ENCODE data around the gene PCDHGC4. TPM values are rescaled to one million over a fixed set of nuclear protein-coding genes. Genes with fewer than 3 reads are reported as not detected.

The PCDHGC4 gene
- total RNA-seq, 1 experiment from 2014 or later, result 0.40 TPM

GRCh38 chr5:141508440-141508797 is 23.6 kb downstream of the PCDHGC4 start:
- BruUV-seq (replicated peaks), result no TSS peak
- intact Hi-C loops (cut with micrococcal nuclease), result no loop called here
- TF ChIP-seq, protein P1, sequence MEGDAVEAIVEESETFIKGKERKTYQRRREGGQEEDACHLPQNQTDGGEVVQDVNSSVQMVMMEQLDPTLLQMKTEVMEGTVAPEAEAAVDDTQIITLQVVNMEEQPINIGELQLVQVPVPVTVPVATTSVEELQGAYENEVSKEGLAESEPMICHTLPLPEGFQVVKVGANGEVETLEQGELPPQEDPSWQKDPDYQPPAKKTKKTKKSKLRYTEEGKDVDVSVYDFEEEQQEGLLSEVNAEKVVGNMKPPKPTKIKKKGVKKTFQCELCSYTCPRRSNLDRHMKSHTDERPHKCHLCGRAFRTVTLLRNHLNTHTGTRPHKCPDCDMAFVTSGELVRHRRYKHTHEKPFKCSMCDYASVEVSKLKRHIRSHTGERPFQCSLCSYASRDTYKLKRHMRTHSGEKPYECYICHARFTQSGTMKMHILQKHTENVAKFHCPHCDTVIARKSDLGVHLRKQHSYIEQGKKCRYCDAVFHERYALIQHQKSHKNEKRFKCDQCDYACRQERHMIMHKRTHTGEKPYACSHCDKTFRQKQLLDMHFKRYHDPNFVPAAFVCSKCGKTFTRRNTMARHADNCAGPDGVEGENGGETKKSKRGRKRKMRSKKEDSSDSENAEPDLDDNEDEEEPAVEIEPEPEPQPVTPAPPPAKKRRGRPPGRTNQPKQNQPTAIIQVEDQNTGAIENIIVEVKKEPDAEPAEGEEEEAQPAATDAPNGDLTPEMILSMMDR (IDR thresholded peaks at IDR 0.05; ENCODE audit: unreplicated experiment), result no peak
- H3K27ac Mint-ChIP-seq (ENCODE audit: low read depth, unreplicated experiment), result peak overlapping the region; percentile 88
- H3K4me3 Mint-ChIP-seq (ENCODE audit: unreplicated experiment), result peak overlapping the region; percentile 71
- CTCF ChIA-PET, result interaction anchor here (0.7 to 11.5 kb wide), 13 partner anchors 16 to 188 kb away, joined by 3 to 191 read pairs (median 3); partner anchors contain the start of genes PCDHGA10, PCDHGB7, PCDHGC5 and TAF7
- no peaks in the 10 kb centered on the region for H3K9me3 Mint-ChIP-seq (ENCODE audit: unreplicated experiment)
- DNase-seq (ENCODE audit: unreplicated experiment), result no peak
- no peaks in the 10 kb centered on the region for H3K27me3 Mint-ChIP-seq (ENCODE audit: insufficient read depth, unreplicated experiment)
- peaks cover 34% of the 10 kb centered on the region for H3K4me1 Mint-ChIP-seq (ENCODE audit: insufficient read depth, unreplicated experiment)
- H3K36me3 Mint-ChIP-seq (ENCODE audit: insufficient read depth, unreplicated experiment), result peaks cover 22% of the 10 kb centered on the region
- POLR2A ChIA-PET, result interaction anchor here (0.6 to 3.5 kb wide), 9 partner anchors 13 to 52 kb away, joined by 3 to 25 read pairs (median 3); partner anchors contain the start of genes PCDHGC3, PCDHGC4 and PCDHGC5

GRCh38 chr5:141508798-141509611 is 24.2 kb downstream of the PCDHGC4 start:
- intact Hi-C loops (cut with micrococcal nuclease), result loop anchor here (1.0 kb wide), 3 partner anchors 12 to 48 kb away; partner anchors contain the start of gene PCDHGC3
- H3K4me3 Mint-ChIP-seq (ENCODE audit: unreplicated experiment), result peak overlapping the region; percentile 71
- H3K27me3 Mint-ChIP-seq (ENCODE audit: insufficient read depth, unreplicated experiment), result no peaks in the 10 kb centered on the region
- peaks cover 40% of the 10 kb centered on the region for H3K4me1 Mint-ChIP-seq (ENCODE audit: insufficient read depth, unreplicated experiment)
- CTCF ChIA-PET, result interaction anchor here (0.6 to 11.5 kb wide), 20 partner anchors 11 to 1083 kb away, joined by 3 to 191 read pairs (median 4); partner anchors contain the start of genes PCDHB14, PCDHGA10, PCDHGB7 and PCDHGC3
- TF ChIP-seq, protein P1 (IDR thresholded peaks at IDR 0.05; ENCODE audit: unreplicated experiment), result no peak
- DNase-seq (ENCODE audit: unreplicated experiment), result peak; percentile 98
- H3K27ac Mint-ChIP-seq (ENCODE audit: low read depth, unreplicated experiment), result peak overlapping the region; percentile 88
- H3K36me3 Mint-ChIP-seq (ENCODE audit: insufficient read depth, unreplicated experiment), result peaks cover 28% of the 10 kb centered on the region
- BruUV-seq (replicated peaks), result TSS peak; percentile 17
- POLR2A ChIA-PET, result interaction anchor here (0.6 to 3.5 kb wide), 12 partner anchors 12 to 96 kb away, joined by 3 to 25 read pairs (median 3); partner anchors contain the start of genes PCDHGA10, PCDHGC3, PCDHGC4 and PCDHGC5
- no peaks in the 10 kb centered on the region for H3K9me3 Mint-ChIP-seq (ENCODE audit: unreplicated experiment)

DNA sequence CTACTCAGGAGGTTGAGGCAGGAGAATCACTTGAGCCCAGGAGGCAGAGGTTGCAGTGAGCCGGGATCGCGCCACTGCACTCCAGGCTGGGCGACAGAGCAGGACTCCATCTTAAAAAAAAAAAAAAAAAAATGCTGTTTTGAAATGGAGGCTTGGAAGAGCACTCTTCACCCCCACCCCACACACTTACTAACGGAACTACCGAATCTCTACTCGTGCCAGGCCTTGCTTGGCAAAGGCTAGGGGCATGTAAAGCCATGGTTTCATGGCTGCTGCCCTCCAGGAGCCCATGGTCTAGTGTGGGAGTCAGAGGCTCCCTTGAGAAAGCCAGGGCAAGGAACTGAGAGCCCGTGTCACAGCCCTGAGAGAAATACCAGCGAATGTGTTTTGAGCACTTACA is 25.3 kb downstream of the PCDHGC4 start:
- peaks cover 39% of the 10 kb centered on the region for H3K36me3 Mint-ChIP-seq (ENCODE audit: insufficient read depth, unreplicated experiment)
- CTCF ChIA-PET, result interaction anchor here (0.6 to 11.5 kb wide), 11 partner anchors 12 to 287 kb away, joined by 3 to 191 read pairs (median 6); partner anchors contain the start of genes PCDHB14, PCDHGA7, PCDHGC3 and PCDHGC4
- no peak overlapping the region for H3K4me3 Mint-ChIP-seq (ENCODE audit: unreplicated experiment)
- no peaks in the 10 kb centered on the region for H3K27me3 Mint-ChIP-seq (ENCODE audit: insufficient read depth, unreplicated experiment)
- POLR2A ChIA-PET, result interaction anchor here (1.7 to 3.5 kb wide), 3 partner anchors 11 to 34 kb away, joined by 7 to 25 read pairs (median 11); partner anchors contain the start of genes PCDHGC3 and PCDHGC5
- peak overlapping the region; percentile 88 for H3K27ac Mint-ChIP-seq (ENCODE audit: low read depth, unreplicated experiment)
- no peaks in the 10 kb centered on the region for H3K9me3 Mint-ChIP-seq (ENCODE audit: unreplicated experiment)
- DNase-seq (ENCODE audit: unreplicated experiment), result no peak
- intact Hi-C loops (cut with micrococcal nuclease), result no loop called here
- BruUV-seq (replicated peaks), result no TSS peak
- H3K4me1 Mint-ChIP-seq (ENCODE audit: insufficient read depth, unreplicated experiment), result peaks cover 52% of the 10 kb centered on the region
- TF ChIP-seq, protein P1 (IDR thresholded peaks at IDR 0.05; ENCODE audit: unreplicated experiment), result no peak

Measured in MCF 10A (cell line).